GM19035 (cell line): ENCODE results near the gene ANKAR.
"Not testable (repeated sequence)": the region's sequence is repeated elsewhere in the genome, so short reads cannot be mapped to it uniquely, and the experiment has no call there.

ENCODE experiments used
- ATAC-seq: cut with Tn5 transposase; IDR thresholded peaks from one replicate; pipeline ENCODE4 v1.9.1; 2021; ENCODE audit not compliant: unreplicated experiment

The ANKAR gene

GRCh38 chr2:189709501-189710221 lies 35.2 kb downstream of the ANKAR start:
- ATAC-seq = no peak

DNA sequence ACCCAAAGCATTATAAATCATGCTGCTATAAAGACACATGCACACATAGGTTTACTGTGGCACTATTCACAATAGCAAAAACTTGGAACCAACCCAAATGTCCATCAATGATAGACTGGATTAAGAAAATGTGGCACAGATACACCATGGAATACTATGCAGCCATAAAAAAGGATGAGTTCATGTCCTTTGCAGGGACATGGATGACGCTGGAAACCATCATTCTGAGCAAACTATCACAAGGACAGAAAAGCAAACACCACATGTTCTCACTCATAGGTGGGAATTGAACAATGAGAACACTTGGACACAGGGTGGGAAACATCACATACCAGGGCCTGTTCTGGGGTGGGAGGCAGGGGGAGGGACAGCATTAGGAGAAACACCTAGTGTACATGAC lies 43.1 kb downstream of the ANKAR start:
- ATAC-seq = not testable (repeated sequence)

- ATAC-seq = no peak
These were observed 45.1 kb downstream of the ANKAR start for GRCh38 chr2:189719571-189719970.

- ATAC-seq = no peak
These were observed 48.7 kb downstream of the ANKAR start for GRCh38 chr2:189723192-189723591.
